HepG2 (cell line): ENCODE results near the gene OBSL1. TPM values are rescaled to one million over a fixed set of nuclear protein-coding genes. Genes with fewer than 3 reads are reported as not detected.

ENCODE experiments used
- ATF1 ChIP-seq: IDR thresholded peaks from 2 replicates; pipeline ENCODE4 v1.6.1; 2016; ENCODE audit warnings: mild to moderate bottlenecking, control low read depth
- ETV5 ChIP-seq: IDR thresholded peaks from 2 replicates; pipeline ENCODE4 v1.6.1; 2018; ENCODE audit warnings: missing biosample characterization, missing genetic modification reagents, inconsistent platforms, borderline replicate concordance
- HES4 ChIP-seq: sonication (generic); formaldehyde crosslinking; IDR thresholded peaks from 2 replicates; pipeline ENCODE4 v1.9.0; 2021; ENCODE audit warnings: mild to moderate bottlenecking, missing genetic modification reagents, borderline replicate concordance
- JUN ChIP-seq: sonication (generic); formaldehyde crosslinking; IDR thresholded peaks from 2 replicates; pipeline ENCODE4 v1.4.0; 2020; ENCODE audit warnings: mild to moderate bottlenecking, missing genetic modification reagents
- LRRFIP1 ChIP-seq: sonication (generic); formaldehyde crosslinking; conservative IDR thresholded peaks from 2 replicates; pipeline ENCODE4 v1.4.0; 2020; ENCODE audit warnings: missing genetic modification reagents
- PTBP1 ChIP-seq: fragments of 200-400 bp; formaldehyde crosslinking; IDR thresholded peaks from 2 replicates; pipeline ENCODE4 v1.6.1; 2018; ENCODE audit warnings: low read length, low read depth; ENCODE audit not compliant: poor library complexity, severe bottlenecking
- SOX5 ChIP-seq: IDR thresholded peaks from 2 replicates; pipeline ENCODE4 v1.6.1; 2016; ENCODE audit warnings: borderline replicate concordance
- SRY ChIP-seq: sonication (generic); formaldehyde crosslinking; IDR thresholded peaks from 2 replicates; pipeline ENCODE4 v1.8.0; 2022; ENCODE audit warnings: mild to moderate bottlenecking, missing genetic modification reagents
- STAG1 ChIP-seq: sonication (generic); formaldehyde crosslinking; IDR thresholded peaks from 2 replicates; pipeline ENCODE4 v1.4.0; 2020; ENCODE audit warnings: missing genetic modification reagents
- SUZ12 ChIP-seq: fragments of 150-350 bp; IDR thresholded peaks from 2 replicates; pipeline ENCODE4 v1.6.1; 2014; ENCODE audit warnings: low read depth, low read length
- TOE1 ChIP-seq: sonication (generic); formaldehyde crosslinking; IDR thresholded peaks from 2 replicates; pipeline ENCODE4 v1.4.0; 2020; ENCODE audit warnings: mild to moderate bottlenecking, missing genetic modification reagents
- TP53 ChIP-seq: sonication (generic); formaldehyde crosslinking; conservative IDR thresholded peaks from 2 replicates; pipeline ENCODE4 v1.4.0; 2020; ENCODE audit warnings: missing genetic modification reagents
- ZNF75D ChIP-seq: sonication (generic); formaldehyde crosslinking; IDR thresholded peaks from 2 replicates; pipeline ENCODE4 v1.8.1; 2023; ENCODE audit warnings: missing genetic modification reagents, mild to moderate bottlenecking, borderline replicate concordance
- ZNF766 ChIP-seq: sonication (generic); formaldehyde crosslinking; IDR thresholded peaks from 2 replicates; pipeline ENCODE4 v1.5.0; 2020; ENCODE audit warnings: missing genetic modification reagents, borderline replicate concordance
- polyA plus RNA-seq, 8 experiments: library from polyadenylated mRNA; depleted of rRNA in 3 of 8; stranded (reverse) in 7 of 8; unstranded in 1 of 8; fragments of >200 nt; fragmentation: Illumina TruSeq in 4 of 8; extraction: Trizol in 4 of 8; gene quantifications; 2 replicates each; pipeline versions ENCODE4 v1.2.1 to v1.2.3, GENCODE V29; 2011 to 2016; ENCODE audit warnings: low read depth in 4 of 8, missing spikeins in 1 of 8, mixed read lengths in 1 of 8; ENCODE audit not compliant: insufficient read depth in 1 of 8
- total RNA-seq, 5 experiments: library from RNA; depleted of rRNA; stranded (reverse); fragments of >200 nt; fragmentation: Illumina TruSeq; extraction: Trizol; gene quantifications; 2 replicates each; pipeline ENCODE4 v1.2.3, GENCODE V29; 2016; ENCODE audit warnings: low read depth in 1 of 5
- TF ChIP-seq, protein P1 (sequence below): sonication (generic); formaldehyde crosslinking; conservative IDR thresholded peaks from 2 replicates; pipeline ENCODE4 v1.8.0; 2022; ENCODE audit warnings: low read depth, missing genetic modification reagents
- TF ChIP-seq, protein P2 (sequence below): sonication (generic); formaldehyde crosslinking; IDR thresholded peaks from 2 replicates; pipeline ENCODE4 v1.5.0; 2020; ENCODE audit warnings: mild to moderate bottlenecking, missing genetic modification reagents
- TF ChIP-seq, protein P3 (sequence below): IDR thresholded peaks from 2 replicates; pipeline ENCODE4 v1.6.1; 2016; ENCODE audit warnings: missing genetic modification reagents, missing compliant biosample characterization
- TF ChIP-seq, protein P4 (sequence below): sonication (generic); formaldehyde crosslinking; IDR thresholded peaks from 2 replicates; pipeline ENCODE4 v1.4.0; 2020; ENCODE audit warnings: missing genetic modification reagents, mild to moderate bottlenecking, borderline replicate concordance

OBSL1 gene
- total and polyA plus RNA-seq, 2 of the 13 experiments (the other 11 are each of a cell fraction or from before 2014, with no cell fraction given) = 86.7 to 218 TPM

DNA sequence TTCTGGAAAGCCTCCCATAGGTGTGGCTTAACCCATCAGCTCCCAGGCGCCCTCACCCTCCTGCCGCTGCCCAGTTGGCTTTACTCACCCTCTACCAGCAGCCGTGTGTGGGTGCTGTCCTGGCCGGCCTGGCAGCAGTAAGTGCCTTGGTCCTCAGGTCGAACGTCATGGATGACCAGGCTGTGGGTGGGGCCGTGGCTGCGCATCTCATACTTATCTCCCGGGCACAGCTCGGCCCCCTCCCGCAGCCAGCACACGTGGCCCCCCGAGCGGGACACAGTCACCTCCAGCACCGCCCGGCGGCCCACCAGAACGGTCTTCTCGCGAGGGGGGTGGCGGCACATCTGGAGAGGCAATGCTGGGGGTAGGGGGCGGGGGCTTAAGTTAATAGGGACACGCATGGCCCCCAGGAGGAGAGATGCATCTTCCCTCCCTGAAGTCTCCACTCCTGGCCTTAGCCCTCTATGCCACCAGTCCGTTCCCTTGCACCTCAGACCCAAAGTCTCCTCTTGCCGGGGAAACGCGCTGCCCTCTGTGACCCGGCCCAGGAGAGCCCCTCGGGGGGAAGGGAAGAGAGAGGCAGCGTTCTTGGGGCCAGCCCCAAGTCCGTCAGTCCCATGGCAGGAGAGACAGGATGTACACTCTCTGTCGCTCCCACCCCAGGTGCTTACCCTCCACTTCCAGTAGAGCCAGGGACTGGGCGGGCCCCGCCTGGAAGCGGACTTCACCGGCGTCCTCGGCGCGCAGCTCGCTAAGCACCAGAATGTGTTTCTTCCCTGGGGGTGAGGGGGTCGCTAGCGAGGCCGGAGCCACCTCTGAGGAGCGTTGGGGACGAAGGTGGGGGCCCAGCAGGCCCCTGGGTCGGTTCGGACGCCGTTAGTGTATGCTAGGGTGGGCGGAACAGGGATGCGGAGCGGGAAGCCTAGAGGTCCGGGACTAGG lies 19.6 kb downstream of the OBSL1 start (continued):
- TF ChIP-seq, protein P1, sequence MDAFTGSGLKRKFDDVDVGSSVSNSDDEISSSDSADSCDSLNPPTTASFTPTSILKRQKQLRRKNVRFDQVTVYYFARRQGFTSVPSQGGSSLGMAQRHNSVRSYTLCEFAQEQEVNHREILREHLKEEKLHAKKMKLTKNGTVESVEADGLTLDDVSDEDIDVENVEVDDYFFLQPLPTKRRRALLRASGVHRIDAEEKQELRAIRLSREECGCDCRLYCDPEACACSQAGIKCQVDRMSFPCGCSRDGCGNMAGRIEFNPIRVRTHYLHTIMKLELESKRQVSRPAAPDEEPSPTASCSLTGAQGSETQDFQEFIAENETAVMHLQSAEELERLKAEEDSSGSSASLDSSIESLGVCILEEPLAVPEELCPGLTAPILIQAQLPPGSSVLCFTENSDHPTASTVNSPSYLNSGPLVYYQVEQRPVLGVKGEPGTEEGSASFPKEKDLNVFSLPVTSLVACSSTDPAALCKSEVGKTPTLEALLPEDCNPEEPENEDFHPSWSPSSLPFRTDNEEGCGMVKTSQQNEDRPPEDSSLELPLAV (CRISPR knock-in tag) = no peak
- no peak for TF ChIP-seq JUN (CRISPR knock-in tag)
- peak; percentile 26; the same call in 1 of the 2 replicates for TF ChIP-seq ETV5 (CRISPR knock-in tag)
- no peak for TF ChIP-seq SUZ12
- TF ChIP-seq ATF1 (CRISPR knock-in tag) = no peak
- TF ChIP-seq ZNF766 (CRISPR knock-in tag) = no peak
- no peak for TF ChIP-seq HES4 (CRISPR knock-in tag)
- TF ChIP-seq TOE1 (CRISPR knock-in tag) = no peak
- no peak; the same call in 1 of the 2 replicates for TF ChIP-seq TP53 (CRISPR knock-in tag)
- TF ChIP-seq, protein P2, sequence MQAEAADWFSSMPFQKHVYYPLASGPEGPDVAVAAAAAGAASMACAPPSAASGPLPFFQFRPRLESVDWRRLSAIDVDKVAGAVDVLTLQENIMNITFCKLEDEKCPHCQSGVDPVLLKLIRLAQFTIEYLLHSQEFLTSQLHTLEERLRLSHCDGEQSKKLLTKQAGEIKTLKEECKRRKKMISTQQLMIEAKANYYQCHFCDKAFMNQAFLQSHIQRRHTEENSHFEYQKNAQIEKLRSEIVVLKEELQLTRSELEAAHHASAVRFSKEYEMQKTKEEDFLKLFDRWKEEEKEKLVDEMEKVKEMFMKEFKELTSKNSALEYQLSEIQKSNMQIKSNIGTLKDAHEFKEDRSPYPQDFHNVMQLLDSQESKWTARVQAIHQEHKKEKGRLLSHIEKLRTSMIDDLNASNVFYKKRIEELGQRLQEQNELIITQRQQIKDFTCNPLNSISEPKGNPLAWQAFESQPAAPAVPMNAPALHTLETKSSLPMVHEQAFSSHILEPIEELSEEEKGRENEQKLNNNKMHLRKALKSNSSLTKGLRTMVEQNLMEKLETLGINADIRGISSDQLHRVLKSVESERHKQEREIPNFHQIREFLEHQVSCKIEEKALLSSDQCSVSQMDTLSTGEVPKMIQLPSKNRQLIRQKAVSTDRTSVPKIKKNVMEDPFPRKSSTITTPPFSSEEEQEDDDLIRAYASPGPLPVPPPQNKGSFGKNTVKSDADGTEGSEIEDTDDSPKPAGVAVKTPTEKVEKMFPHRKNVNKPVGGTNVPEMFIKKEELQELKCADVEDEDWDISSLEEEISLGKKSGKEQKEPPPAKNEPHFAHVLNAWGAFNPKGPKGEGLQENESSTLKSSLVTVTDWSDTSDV (CRISPR knock-in tag) = no peak
- TF ChIP-seq PTBP1 = no peak
- TF ChIP-seq SOX5 (CRISPR knock-in tag) = no peak
- TF ChIP-seq LRRFIP1 (CRISPR knock-in tag) = no peak
- no peak; the same call in 1 of the 2 replicates for TF ChIP-seq STAG1 (CRISPR knock-in tag)
- no peak for TF ChIP-seq ZNF75D
- TF ChIP-seq SRY = peak; percentile 88
- TF ChIP-seq, protein P3, sequence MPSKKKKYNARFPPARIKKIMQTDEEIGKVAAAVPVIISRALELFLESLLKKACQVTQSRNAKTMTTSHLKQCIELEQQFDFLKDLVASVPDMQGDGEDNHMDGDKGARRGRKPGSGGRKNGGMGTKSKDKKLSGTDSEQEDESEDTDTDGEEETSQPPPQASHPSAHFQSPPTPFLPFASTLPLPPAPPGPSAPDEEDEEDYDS = no peak
- TF ChIP-seq, protein P4, sequence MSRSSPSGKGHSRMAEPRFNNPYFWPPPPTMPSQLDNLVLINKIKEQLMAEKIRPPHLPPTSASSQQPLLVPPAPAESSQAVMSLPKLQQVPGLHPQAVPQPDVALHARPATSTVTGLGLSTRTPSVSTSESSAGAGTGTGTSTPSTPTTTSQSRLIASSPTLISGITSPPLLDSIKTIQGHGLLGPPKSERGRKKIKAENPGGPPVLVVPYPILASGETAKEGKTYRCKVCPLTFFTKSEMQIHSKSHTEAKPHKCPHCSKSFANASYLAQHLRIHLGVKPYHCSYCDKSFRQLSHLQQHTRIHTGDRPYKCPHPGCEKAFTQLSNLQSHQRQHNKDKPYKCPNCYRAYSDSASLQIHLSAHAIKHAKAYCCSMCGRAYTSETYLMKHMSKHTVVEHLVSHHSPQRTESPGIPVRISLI = 0 out of 2 replicates have a peak, but pooled peaks have one; percentile 16
